ENCODE data around the gene ABCA2.

Gene ABCA2

GRCh38 chr9:136984464-136985026, 43.5 kb downstream of the ABCA2 start:
- no peak for TF ChIP-seq TAF1 (IDR thresholded peaks at IDR 0.05; ENCODE audit: borderline replicate concordance, low read depth, low read length)
- DNase-seq (ENCODE audit: insufficient read length) = no peak
- FAIRE-seq = no peak

GRCh38 chr9:136983656-136984314, 44.3 kb downstream of the ABCA2 start:
- DNase-seq (ENCODE audit: insufficient read length) = no peak
- TF ChIP-seq TAF1 (IDR thresholded peaks at IDR 0.05; ENCODE audit: borderline replicate concordance, low read depth, low read length) (no peak), POLR2A (IDR thresholded peaks at IDR 0.05; ENCODE audit: low read depth, low read length) (no peak), POLR2AphosphoS5 (IDR thresholded peaks at IDR 0.05; ENCODE audit: low read depth, low read length) (no peak)
- FAIRE-seq = no peak

- no peak for DNase-seq (ENCODE audit: insufficient read length)
- TF ChIP-seq TAF1 (IDR thresholded peaks at IDR 0.05; ENCODE audit: borderline replicate concordance, low read depth, low read length) (no peak), POLR2AphosphoS5 (IDR thresholded peaks at IDR 0.05; ENCODE audit: low read depth, low read length) (no peak), POLR2A (IDR thresholded peaks at IDR 0.05; ENCODE audit: low read depth, low read length) (no peak)
- no peak for FAIRE-seq
Measured at GRCh38 chr9:136983167-136983566, 44.9 kb downstream of the ABCA2 start.

- DNase-seq (ENCODE audit: insufficient read length) = no peak
- no peak for FAIRE-seq
- TF ChIP-seq POLR2AphosphoS5 (IDR thresholded peaks at IDR 0.05; ENCODE audit: low read depth, low read length) (no peak), POLR2A (IDR thresholded peaks at IDR 0.05; ENCODE audit: low read depth, low read length) (no peak), TAF1 (IDR thresholded peaks at IDR 0.05; ENCODE audit: borderline replicate concordance, low read depth, low read length) (no peak)
Measured at GRCh38 chr9:136982232-136983051, 45.6 kb downstream of the ABCA2 start, which contains the start of gene LCNL1. TSS of gene LCNL1 (plus strand) at chr9:136982993. CDS start at chr9:136983587, 594 bp downstream.

- DNase-seq (ENCODE audit: insufficient read length) = no peak
- no peak for FAIRE-seq
- TF ChIP-seq POLR2A (IDR thresholded peaks at IDR 0.05; ENCODE audit: low read depth, low read length) = no peak
- no peak for TF ChIP-seq TAF1 (IDR thresholded peaks at IDR 0.05; ENCODE audit: borderline replicate concordance, low read depth, low read length)
- no peak for TF ChIP-seq POLR2AphosphoS5 (IDR thresholded peaks at IDR 0.05; ENCODE audit: low read depth, low read length)
Measured at GRCh38 chr9:136981588-136982231, 46.3 kb downstream of the ABCA2 start.

GRCh38 chr9:136980669-136981478, 47.2 kb downstream of the ABCA2 start:
- FAIRE-seq = no peak
- DNase-seq (ENCODE audit: insufficient read length) = no peak
- TF ChIP-seq POLR2AphosphoS5 (IDR thresholded peaks at IDR 0.05; ENCODE audit: low read depth, low read length) (no peak), POLR2A (IDR thresholded peaks at IDR 0.05; ENCODE audit: low read depth, low read length) (no peak), TAF1 (IDR thresholded peaks at IDR 0.05; ENCODE audit: borderline replicate concordance, low read depth, low read length) (no peak)

- no peak for TF ChIP-seq POLR2A (IDR thresholded peaks at IDR 0.05; ENCODE audit: low read depth, low read length)
- TF ChIP-seq TAF1 (IDR thresholded peaks at IDR 0.05; ENCODE audit: borderline replicate concordance, low read depth, low read length) = no peak
- no peak for TF ChIP-seq POLR2AphosphoS5 (IDR thresholded peaks at IDR 0.05; ENCODE audit: low read depth, low read length)
- FAIRE-seq = no peak
Measured at GRCh38 chr9:136979769-136980587, 48.1 kb downstream of the ABCA2 start.

GRCh38 chr9:136978865-136979544, 49.0 kb downstream of the ABCA2 start:
- no peak for FAIRE-seq

More at GRCh38 chr9:136979769-136980587, 48.1 kb downstream of the ABCA2 start:
- DNase-seq (ENCODE audit: insufficient read length) = no peak

GRCh38 chr9:136978073-136978864, 49.8 kb downstream of the ABCA2 start:
- FAIRE-seq = no peak
- TF ChIP-seq POLR2A (IDR thresholded peaks at IDR 0.05; ENCODE audit: low read depth, low read length) (no peak), POLR2AphosphoS5 (IDR thresholded peaks at IDR 0.05; ENCODE audit: low read depth, low read length) (no peak), TAF1 (IDR thresholded peaks at IDR 0.05; ENCODE audit: borderline replicate concordance, low read depth, low read length) (no peak)
- peak; percentile 82 for DNase-seq (ENCODE audit: insufficient read length)

More at GRCh38 chr9:136978865-136979544, 49.0 kb downstream of the ABCA2 start:
- no peak for TF ChIP-seq POLR2AphosphoS5 (IDR thresholded peaks at IDR 0.05; ENCODE audit: low read depth, low read length)
- no peak for TF ChIP-seq POLR2A (IDR thresholded peaks at IDR 0.05; ENCODE audit: low read depth, low read length)
- no peak for TF ChIP-seq TAF1 (IDR thresholded peaks at IDR 0.05; ENCODE audit: borderline replicate concordance, low read depth, low read length)
- no peak for DNase-seq (ENCODE audit: insufficient read length)
